Measurements from ENCODE around the gene SLC31A1.

The SLC31A1 gene

GRCh38 chr9:113309204-113309813 lies 88.0 kb downstream of the SLC31A1 start:
- peak; percentile 48 for DNase-seq

- no peak for DNase-seq
These were observed 89.2 kb downstream of the SLC31A1 start for GRCh38 chr9:113310538-113310937.

- no peak for DNase-seq
These were observed 90.6 kb downstream of the SLC31A1 start for GRCh38 chr9:113311961-113312360.

GRCh38 chr9:113313261-113313660 lies 91.9 kb downstream of the SLC31A1 start:
- DNase-seq, result no peak

All from NCI-H1105 treated with DMSO at 0.1 percent for 48 hours (cell line).